Measurements from ENCODE around the gene RSPH6A. TPM values are rescaled to one million over a fixed set of nuclear protein-coding genes. Genes with fewer than 3 reads are reported as not detected.

The RSPH6A gene
- polyA plus RNA-seq, 1 of the 3 experiments (the other 2 are of a cell fraction), result 0.02 TPM

DNA sequence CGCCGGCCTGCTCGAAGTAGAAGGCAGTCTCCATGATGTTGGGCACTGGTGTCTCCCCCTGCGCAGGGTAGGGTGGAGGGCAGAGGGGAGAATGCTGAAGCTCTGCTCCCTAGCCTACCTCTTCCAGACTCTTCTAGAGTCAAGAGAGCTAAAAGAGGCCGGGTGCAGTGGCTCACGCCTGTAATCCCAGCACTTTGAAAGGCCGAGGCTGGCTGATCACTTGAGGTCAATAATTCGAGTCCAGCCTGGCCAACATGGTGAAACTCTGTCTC is 10.2 kb downstream of the RSPH6A start:
- CTCF ChIA-PET, result interaction anchor here (0.8 to 7.3 kb wide), 5 partner anchors 12 to 78 kb away, joined by 3 to 100 read pairs (median 3); partner anchors contain the start of genes FBXO46 and SIX5
- no peaks in the 10 kb centered on the region for H3K9me3 ChIP-seq
- no peaks in the 10 kb centered on the region for H3K27me3 ChIP-seq (ENCODE audit: insufficient read depth)
- H2AFZ ChIP-seq (ENCODE audit: low read depth), result no peak overlapping the region
- TF ChIP-seq EZH2phosphoT487 (IDR thresholded peaks at IDR 0.05; ENCODE audit: borderline replicate concordance, low read depth), result no peak
- no peak for TF ChIP-seq YY1 (IDR thresholded peaks at IDR 0.05; ENCODE audit: low read depth)
- TF ChIP-seq RAD21 (IDR thresholded peaks at IDR 0.05; ENCODE audit: low read length), result no peak
- no peak for TF ChIP-seq SIN3A (IDR thresholded peaks at IDR 0.05; ENCODE audit: borderline replicate concordance, low read depth, low read length)
- no peak for TF ChIP-seq RXRA (IDR thresholded peaks at IDR 0.05; ENCODE audit: borderline replicate concordance, low read depth)
- TF ChIP-seq, protein P1, sequence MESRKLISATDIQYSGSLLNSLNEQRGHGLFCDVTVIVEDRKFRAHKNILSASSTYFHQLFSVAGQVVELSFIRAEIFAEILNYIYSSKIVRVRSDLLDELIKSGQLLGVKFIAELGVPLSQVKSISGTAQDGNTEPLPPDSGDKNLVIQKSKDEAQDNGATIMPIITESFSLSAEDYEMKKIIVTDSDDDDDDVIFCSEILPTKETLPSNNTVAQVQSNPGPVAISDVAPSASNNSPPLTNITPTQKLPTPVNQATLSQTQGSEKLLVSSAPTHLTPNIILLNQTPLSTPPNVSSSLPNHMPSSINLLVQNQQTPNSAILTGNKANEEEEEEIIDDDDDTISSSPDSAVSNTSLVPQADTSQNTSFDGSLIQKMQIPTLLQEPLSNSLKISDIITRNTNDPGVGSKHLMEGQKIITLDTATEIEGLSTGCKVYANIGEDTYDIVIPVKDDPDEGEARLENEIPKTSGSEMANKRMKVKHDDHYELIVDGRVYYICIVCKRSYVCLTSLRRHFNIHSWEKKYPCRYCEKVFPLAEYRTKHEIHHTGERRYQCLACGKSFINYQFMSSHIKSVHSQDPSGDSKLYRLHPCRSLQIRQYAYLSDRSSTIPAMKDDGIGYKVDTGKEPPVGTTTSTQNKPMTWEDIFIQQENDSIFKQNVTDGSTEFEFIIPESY (IDR thresholded peaks at IDR 0.05; ENCODE audit: borderline replicate concordance, low read depth), result no peak
- no peak for TF ChIP-seq FOSL2 (IDR thresholded peaks at IDR 0.05; ENCODE audit: borderline replicate concordance, low read depth)
- TF ChIP-seq, protein P2, sequence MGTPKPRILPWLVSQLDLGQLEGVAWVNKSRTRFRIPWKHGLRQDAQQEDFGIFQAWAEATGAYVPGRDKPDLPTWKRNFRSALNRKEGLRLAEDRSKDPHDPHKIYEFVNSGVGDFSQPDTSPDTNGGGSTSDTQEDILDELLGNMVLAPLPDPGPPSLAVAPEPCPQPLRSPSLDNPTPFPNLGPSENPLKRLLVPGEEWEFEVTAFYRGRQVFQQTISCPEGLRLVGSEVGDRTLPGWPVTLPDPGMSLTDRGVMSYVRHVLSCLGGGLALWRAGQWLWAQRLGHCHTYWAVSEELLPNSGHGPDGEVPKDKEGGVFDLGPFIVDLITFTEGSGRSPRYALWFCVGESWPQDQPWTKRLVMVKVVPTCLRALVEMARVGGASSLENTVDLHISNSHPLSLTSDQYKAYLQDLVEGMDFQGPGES (IDR thresholded peaks at IDR 0.05; ENCODE audit: low read depth, low read length), result no peak
- TF ChIP-seq TCF12 (IDR thresholded peaks at IDR 0.05), result no peak
- no peak for TF ChIP-seq GATA2 (CRISPR knock-in tag; IDR thresholded peaks at IDR 0.05)
- no peak for TF ChIP-seq FOXM1 (IDR thresholded peaks at IDR 0.05; ENCODE audit: low read depth)
- no peak overlapping the region for H3K4me3 ChIP-seq (ENCODE audit: low read depth in 2 of 2, low read length in 1 of 2)
- H3K9me2 ChIP-seq, result no peaks in the 10 kb centered on the region
- no peaks in the 10 kb centered on the region for H3K79me2 ChIP-seq (ENCODE audit: insufficient read depth)
- H3K27ac ChIP-seq (ENCODE audit: low read depth in 2 of 2, low read length in 1 of 2), result no peak overlapping the region
- H3K4me2 ChIP-seq, result no peak overlapping the region
- H4K20me1 ChIP-seq (ENCODE audit: insufficient read depth), result no peaks in the 10 kb centered on the region
- 79% methylated on average over 7 of the region's 8 CpGs for WGBS (ENCODE audit: low lambda C conversion rate)
- DNase-seq, result no peak
- no peak overlapping the region for H3K9ac ChIP-seq
- H3F3A ChIP-seq (replicated peaks; ENCODE audit: insufficient read depth), result no peaks in the 10 kb centered on the region
- peaks cover 0 to 9% of the 10 kb centered on the region in 2 experiments; a peak in 2 of 4 replicates for H3K4me1 ChIP-seq (ENCODE audit: control insufficient read depth in 1 of 2, insufficient read depth in 2 of 2, low read depth in 1 of 2, low read length in 1 of 2)
- no peaks in the 10 kb centered on the region for H3K36me3 ChIP-seq (replicated peaks in 1 of 2; ENCODE audit: control insufficient read depth in 1 of 2, insufficient read depth in 2 of 2, low read length in 1 of 2)
- POLR2A ChIA-PET, result interaction anchor here (2.1 kb wide), 1 partner anchor 12 kb away, joined by 6 read pairs; no protein-coding TSS in a partner anchor

GRCh38 chr19:45804140-45804958 is 10.8 kb downstream of the RSPH6A start:
- CTCF ChIA-PET, result interaction anchor here (0.9 to 7.3 kb wide), 5 partner anchors 12 to 529 kb away, joined by 3 to 100 read pairs (median 3); partner anchors contain the start of genes FBXO46 and SIX5
- TF ChIP-seq MXI1 (IDR thresholded peaks at IDR 0.05; ENCODE audit: low read depth, low read length) (no peak), PBX3 (IDR thresholded peaks at IDR 0.05) (no peak), FOXJ3 (CRISPR knock-in tag; IDR thresholded peaks at IDR 0.05) (no peak), CHD2 (IDR thresholded peaks at IDR 0.05; ENCODE audit: low read length, partially characterized antibody) (no peak), NFIC (IDR thresholded peaks at IDR 0.05; ENCODE audit: borderline replicate concordance) (no peak), USF2 (IDR thresholded peaks at IDR 0.05; ENCODE audit: borderline replicate concordance, low read depth, low read length) (no peak)
- TF ChIP-seq, protein P3, sequence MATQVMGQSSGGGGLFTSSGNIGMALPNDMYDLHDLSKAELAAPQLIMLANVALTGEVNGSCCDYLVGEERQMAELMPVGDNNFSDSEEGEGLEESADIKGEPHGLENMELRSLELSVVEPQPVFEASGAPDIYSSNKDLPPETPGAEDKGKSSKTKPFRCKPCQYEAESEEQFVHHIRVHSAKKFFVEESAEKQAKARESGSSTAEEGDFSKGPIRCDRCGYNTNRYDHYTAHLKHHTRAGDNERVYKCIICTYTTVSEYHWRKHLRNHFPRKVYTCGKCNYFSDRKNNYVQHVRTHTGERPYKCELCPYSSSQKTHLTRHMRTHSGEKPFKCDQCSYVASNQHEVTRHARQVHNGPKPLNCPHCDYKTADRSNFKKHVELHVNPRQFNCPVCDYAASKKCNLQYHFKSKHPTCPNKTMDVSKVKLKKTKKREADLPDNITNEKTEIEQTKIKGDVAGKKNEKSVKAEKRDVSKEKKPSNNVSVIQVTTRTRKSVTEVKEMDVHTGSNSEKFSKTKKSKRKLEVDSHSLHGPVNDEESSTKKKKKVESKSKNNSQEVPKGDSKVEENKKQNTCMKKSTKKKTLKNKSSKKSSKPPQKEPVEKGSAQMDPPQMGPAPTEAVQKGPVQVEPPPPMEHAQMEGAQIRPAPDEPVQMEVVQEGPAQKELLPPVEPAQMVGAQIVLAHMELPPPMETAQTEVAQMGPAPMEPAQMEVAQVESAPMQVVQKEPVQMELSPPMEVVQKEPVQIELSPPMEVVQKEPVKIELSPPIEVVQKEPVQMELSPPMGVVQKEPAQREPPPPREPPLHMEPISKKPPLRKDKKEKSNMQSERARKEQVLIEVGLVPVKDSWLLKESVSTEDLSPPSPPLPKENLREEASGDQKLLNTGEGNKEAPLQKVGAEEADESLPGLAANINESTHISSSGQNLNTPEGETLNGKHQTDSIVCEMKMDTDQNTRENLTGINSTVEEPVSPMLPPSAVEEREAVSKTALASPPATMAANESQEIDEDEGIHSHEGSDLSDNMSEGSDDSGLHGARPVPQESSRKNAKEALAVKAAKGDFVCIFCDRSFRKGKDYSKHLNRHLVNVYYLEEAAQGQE (IDR thresholded peaks at IDR 0.05; ENCODE audit: low read depth, low read length), result no peak

More at GRCh38 chr19:45804140-45804958, 10.8 kb downstream of the RSPH6A start:
- POLR2A ChIA-PET, result interaction anchor here (2.1 kb wide), 1 partner anchor 13 kb away, joined by 6 read pairs; no protein-coding TSS in a partner anchor
- Histone ChIP-seq H3K9ac (no peak overlapping the region), H3K79me2 (ENCODE audit: insufficient read depth) (no peaks in the 10 kb centered on the region), H3K9me2 (no peaks in the 10 kb centered on the region), H4K20me1 (ENCODE audit: insufficient read depth) (no peaks in the 10 kb centered on the region), H2AFZ (ENCODE audit: low read depth) (no peak overlapping the region), H3F3A (replicated peaks; ENCODE audit: insufficient read depth) (no peaks in the 10 kb centered on the region), H3K27ac (ENCODE audit: low read depth in 2 of 2, low read length in 1 of 2) (no peak overlapping the region), H3K4me2 (no peak overlapping the region), H3K4me1 (ENCODE audit: control insufficient read depth in 1 of 2, insufficient read depth in 2 of 2, low read depth in 1 of 2, low read length in 1 of 2) (peaks cover 0 to 3% of the 10 kb centered on the region in 2 experiments; a peak in 2 of 4 replicates), H3K9me3 (no peaks in the 10 kb centered on the region), H3K4me3 (ENCODE audit: low read depth in 2 of 2, low read length in 1 of 2) (no peak overlapping the region), H3K36me3 (replicated peaks in 1 of 2; ENCODE audit: control insufficient read depth in 1 of 2, insufficient read depth in 2 of 2, low read length in 1 of 2) (no peaks in the 10 kb centered on the region), H3K27me3 (ENCODE audit: insufficient read depth) (no peaks in the 10 kb centered on the region)
- WGBS (ENCODE audit: low lambda C conversion rate), result 90% methylated on average over 46 of the region's 57 CpGs
- no peak for DNase-seq
